Activated CD8-positive, alpha-beta T cell treated with anti-CD3 and anti-CD28 coated beads, Interleukin-2, amount 10 ng/mL, durations not matched to agents 7 days and 5 days (primary cell): ENCODE results near the gene MAPRE2. TPM values are rescaled to one million over a fixed set of nuclear protein-coding genes. Genes with fewer than 3 reads are reported as not detected.

Source experiments
- ATAC-seq: fragments of 150-1000 bp; cut with Tn5 transposase; one replicate; pipeline ENCODE4 v1.10.0; 2021; ENCODE audit warnings: moderate library complexity
- CTCF ChIA-PET: fragments of 350-600 bp; sonication (Branson Sonifier 250); formaldehyde crosslinking; loops from one replicate; lab custom pipeline; 2021; ENCODE audit warnings: antibody characterized with exemption; lab: Charles Lee
- POLR2A ChIA-PET: fragments of 350-600 bp; sonication (Branson Sonifier 250); formaldehyde crosslinking; loops from one replicate; lab custom pipeline; 2021; ENCODE audit warnings: antibody characterized with exemption; lab: Charles Lee
- DNase-seq: peaks from one replicate; pipeline ENCODE4 v3.0.0-alpha.2; 2020
- H3K27ac Mint-ChIP-seq: one replicate; pipeline ENCODE4 v1.8.0; 2021; ENCODE audit warnings: mild to moderate bottlenecking, mixed read lengths
- H3K27me3 Mint-ChIP-seq: one replicate; pipeline ENCODE4 v1.8.0; 2021; ENCODE audit warnings: low read depth, mixed read lengths
- H3K36me3 Mint-ChIP-seq: one replicate; pipeline ENCODE4 v1.8.0; 2021; ENCODE audit warnings: low read depth, mixed read lengths
- H3K4me1 Mint-ChIP-seq: one replicate; pipeline ENCODE4 v1.8.0; 2021; ENCODE audit warnings: low read depth, mixed read lengths
- H3K4me3 Mint-ChIP-seq: one replicate; pipeline ENCODE4 v1.8.0; 2021; ENCODE audit warnings: mild to moderate bottlenecking, mixed read lengths
- H3K9me3 Mint-ChIP-seq: one replicate; pipeline ENCODE4 v1.8.0; 2022; ENCODE audit warnings: mixed read lengths; ENCODE audit not compliant: insufficient read depth
- total RNA-seq, 2 experiments: library from RNA; stranded (reverse); gene quantifications; one replicate each; pipeline ENCODE4 v1.2.3, GENCODE V29; 2021

The MAPRE2 gene
- total RNA-seq, 2 experiments from 2014 or later = 49.0 to 53.6 TPM

GRCh38 chr18:35186291-35187034 is 145.2 kb downstream of the MAPRE2 start:
- no peak for ATAC-seq
- H3K4me3 Mint-ChIP-seq = no peak overlapping the region
- POLR2A ChIA-PET = no interaction called here

GRCh38 chr18:35189510-35189909 is 148.3 kb downstream of the MAPRE2 start:
- Mint-ChIP-seq H3K9me3 (no peaks in the 10 kb centered on the region), H3K4me3 (no peak overlapping the region), H3K36me3 (no peaks in the 10 kb centered on the region), H3K4me1 (peaks cover 3% of the 10 kb centered on the region), H3K27me3 (peaks cover 2% of the 10 kb centered on the region), H3K27ac (no peak overlapping the region)
- ChIA-PET POLR2A (no interaction called here), CTCF (interaction anchor here (0.6 to 1.7 kb wide), 4 partner anchors 10 to 183 kb away, joined by 3 to 4 read pairs (median 4); no protein-coding TSS in a partner anchor)
- ATAC-seq (no peak), DNase-seq (no peak)

More at GRCh38 chr18:35186291-35187034, 145.2 kb downstream of the MAPRE2 start:
- Mint-ChIP-seq H3K9me3 (no peaks in the 10 kb centered on the region), H3K36me3 (no peaks in the 10 kb centered on the region), H3K4me1 (peaks cover under 1% of the 10 kb centered on the region), H3K27ac (no peak overlapping the region), H3K27me3 (no peaks in the 10 kb centered on the region)
- DNase-seq = no peak
- CTCF ChIA-PET = interaction anchor here (1.0 to 1.5 kb wide), 5 partner anchors 16 to 180 kb away, joined by 3 to 5 read pairs (median 4); no protein-coding TSS in a partner anchor

DNA sequence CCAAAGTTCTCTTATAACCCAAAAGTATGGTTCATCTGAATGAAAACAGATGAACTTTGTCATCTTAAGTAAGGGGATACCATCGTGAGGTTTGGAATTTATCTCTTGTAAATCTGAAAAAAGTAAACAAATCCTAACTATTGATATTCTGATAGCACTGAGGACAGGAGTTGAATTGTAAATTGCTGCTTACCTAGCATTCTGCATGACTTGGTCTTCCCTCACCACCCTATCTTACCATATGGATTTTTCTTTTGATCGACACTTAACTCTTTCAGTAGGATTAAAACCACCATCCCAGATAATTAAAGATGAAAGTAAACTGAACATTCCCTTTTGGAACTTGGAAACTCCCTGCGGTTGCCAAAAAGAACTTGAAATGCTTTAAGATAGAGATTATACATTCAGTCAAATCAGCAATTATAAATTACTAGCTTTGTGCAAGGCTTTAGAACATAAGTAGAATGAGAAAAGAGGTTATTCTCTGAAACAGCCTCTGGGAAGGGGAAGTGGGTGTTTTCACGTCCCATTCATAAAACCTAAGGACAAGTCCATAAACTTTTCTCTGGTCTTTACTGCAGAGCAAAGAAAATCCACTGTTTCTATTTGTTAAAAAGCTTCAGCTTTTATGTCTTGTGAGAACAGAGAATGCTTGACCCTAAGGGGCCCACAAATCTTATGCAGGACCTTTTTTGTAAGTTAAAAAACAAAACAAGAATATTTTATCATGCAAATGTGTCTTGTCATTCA is 149.9 kb downstream of the MAPRE2 start:
- Mint-ChIP-seq H3K36me3 (no peaks in the 10 kb centered on the region), H3K4me1 (peaks cover 3% of the 10 kb centered on the region), H3K27me3 (peaks cover 2% of the 10 kb centered on the region), H3K4me3 (no peak overlapping the region), H3K9me3 (no peaks in the 10 kb centered on the region), H3K27ac (no peak overlapping the region)
- DNase-seq = no peak
- ChIA-PET POLR2A (no interaction called here), CTCF (interaction anchor here (1.2 to 1.7 kb wide), 2 partner anchors 14 to 48 kb away, joined by 3 to 4 read pairs; no protein-coding TSS in a partner anchor)
- ATAC-seq = no peak

- H3K27ac Mint-ChIP-seq = no peak overlapping the region
- no peak for DNase-seq
- POLR2A ChIA-PET = no interaction called here
- H3K4me1 Mint-ChIP-seq = peaks cover 3% of the 10 kb centered on the region
- H3K27me3 Mint-ChIP-seq = peaks cover 2% of the 10 kb centered on the region
- CTCF ChIA-PET = interaction anchor here (1.2 to 1.7 kb wide), 2 partner anchors 14 to 195 kb away, joined by 3 read pairs; no protein-coding TSS in a partner anchor
- no peaks in the 10 kb centered on the region for H3K36me3 Mint-ChIP-seq
- no peak overlapping the region for H3K4me3 Mint-ChIP-seq
- ATAC-seq = no peak
- no peaks in the 10 kb centered on the region for H3K9me3 Mint-ChIP-seq
These were observed 150.4 kb downstream of the MAPRE2 start for GRCh38 chr18:35191698-35192025.

DNA sequence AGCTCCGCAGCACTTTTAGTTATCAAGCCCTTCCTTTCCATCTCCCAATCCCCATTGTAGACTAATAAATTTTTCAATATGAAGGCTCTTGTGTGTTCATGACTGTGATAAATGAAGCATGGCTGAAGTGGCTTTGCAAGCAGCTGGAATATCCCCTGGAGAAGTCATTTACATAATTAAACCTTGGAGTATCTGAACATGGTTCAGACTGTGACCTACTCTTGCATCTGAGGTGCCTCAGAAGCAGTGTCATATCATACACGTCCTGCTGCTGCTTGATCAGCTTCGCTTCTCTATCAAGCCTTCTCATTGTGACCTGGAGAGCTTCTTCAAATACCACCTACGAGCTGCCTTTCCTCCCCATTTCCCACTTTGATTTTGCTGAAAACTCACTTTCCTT is 151.2 kb downstream of the MAPRE2 start:
- H3K27me3 Mint-ChIP-seq = peaks cover 2% of the 10 kb centered on the region
- ATAC-seq (no peak), DNase-seq (no peak)
- no peaks in the 10 kb centered on the region for H3K36me3 Mint-ChIP-seq
- H3K4me1 Mint-ChIP-seq = peaks cover 3% of the 10 kb centered on the region
- CTCF ChIA-PET = interaction anchor here (1.7 kb wide), 1 partner anchor 194 kb away, joined by 3 read pairs; no protein-coding TSS in a partner anchor
- POLR2A ChIA-PET = no interaction called here
- no peak overlapping the region for H3K27ac Mint-ChIP-seq
- H3K9me3 Mint-ChIP-seq = no peaks in the 10 kb centered on the region
- no peak overlapping the region for H3K4me3 Mint-ChIP-seq

Other genes starting within 250 kb of the MAPRE2 start
- gene ZNF397, start 199.6 kb downstream of the MAPRE2 start, total RNA-seq = 10 to 100 TPM; 11.3 to 12.7 TPM
- gene ZSCAN30, start 248.8 kb downstream of the MAPRE2 start, total RNA-seq = 10 to 100 TPM; 16.0 to 18.3 TPM